ENCODE measurements around the gene ACTL8. TPM values are rescaled to one million over a fixed set of nuclear protein-coding genes. Genes with fewer than 3 reads are reported as not detected.

ACTL8 gene
- total RNA-seq, 1 experiment from 2014 or later = 0.46 TPM

- DNase-seq (ENCODE audit: low read depth) = no peak
These were observed 50.9 kb downstream of the ACTL8 start for GRCh38 chr1:17805869-17806684.

GRCh38 chr1:17808816-17809215, 53.7 kb downstream of the ACTL8 start:
- no peak for DNase-seq (ENCODE audit: low read depth)

- no peak for DNase-seq (ENCODE audit: low read depth)
These were observed 55.5 kb downstream of the ACTL8 start for GRCh38 chr1:17810668-17811067.

GRCh38 chr1:17816511-17816910, 61.4 kb downstream of the ACTL8 start:
- no peak for DNase-seq (ENCODE audit: low read depth)

- DNase-seq (ENCODE audit: low read depth) = no peak
These were observed 64.1 kb downstream of the ACTL8 start for GRCh38 chr1:17819129-17819802.

GRCh38 chr1:17820198-17820597, 65.1 kb downstream of the ACTL8 start:
- DNase-seq (ENCODE audit: low read depth) = no peak

- no peak for DNase-seq (ENCODE audit: low read depth)
These were observed 67.8 kb downstream of the ACTL8 start for GRCh38 chr1:17822741-17823426.

- DNase-seq (ENCODE audit: low read depth) = no peak
These were observed 70.4 kb downstream of the ACTL8 start for GRCh38 chr1:17825273-17826164.

GRCh38 chr1:17826165-17826488, 71.0 kb downstream of the ACTL8 start:
- DNase-seq (ENCODE audit: low read depth) = peak; percentile 51

GRCh38 chr1:17828991-17829390, 73.9 kb downstream of the ACTL8 start:
- no peak for DNase-seq (ENCODE audit: low read depth)

GRCh38 chr1:17829579-17829978, 74.4 kb downstream of the ACTL8 start:
- no peak for DNase-seq (ENCODE audit: low read depth)

- DNase-seq (ENCODE audit: low read depth) = peak; percentile 56
These were observed 76.5 kb downstream of the ACTL8 start for GRCh38 chr1:17831597-17831996.

GRCh38 chr1:17833661-17834501, 78.7 kb downstream of the ACTL8 start:
- DNase-seq (ENCODE audit: low read depth) = no peak

GRCh38 chr1:17834561-17835100, 79.5 kb downstream of the ACTL8 start:
- DNase-seq (ENCODE audit: low read depth) = no peak

GRCh38 chr1:17837233-17838030, 82.3 kb downstream of the ACTL8 start:
- no peak for DNase-seq (ENCODE audit: low read depth)

- DNase-seq (ENCODE audit: low read depth) = no peak
These were observed 84.6 kb downstream of the ACTL8 start for GRCh38 chr1:17839641-17840196.

- DNase-seq (ENCODE audit: low read depth) = peak; percentile 22
These were observed 86.8 kb downstream of the ACTL8 start for GRCh38 chr1:17841944-17842343.

- DNase-seq (ENCODE audit: low read depth) = no peak
These were observed 87.6 kb downstream of the ACTL8 start for GRCh38 chr1:17842686-17843085.

- no peak for DNase-seq (ENCODE audit: low read depth)
These were observed 89.2 kb downstream of the ACTL8 start for GRCh38 chr1:17844185-17844826.

All from Daoy (cell line).